HAP-1 (cell line): ENCODE results near the gene TFAP2A.

ENCODE experiments used
- DNase-seq, 2 experiments: peaks; one replicate each; pipeline ENCODE4 v3.0.0-alpha.2; 2016 to 2020; ENCODE audit warnings: low spot score in 2 of 2
- H3K27me3 ChIP-seq: fragments of 250-450 bp; sonication (Bioruptor Pico); 2 replicates; pipeline ENCODE4 v1.5.1; 2020; ENCODE audit warnings: low read depth, mild to moderate bottlenecking, moderate library complexity
- H3K36me3 ChIP-seq: fragments of 250-450 bp; sonication (Bioruptor Pico); replicated peaks from 2 replicates; pipeline ENCODE4 v1.5.1; 2020; ENCODE audit warnings: mild to moderate bottlenecking
- H3K4me1 ChIP-seq: fragments of 250-450 bp; sonication (Bioruptor Pico); 2 replicates; pipeline ENCODE4 v1.5.1; 2020; ENCODE audit warnings: mild to moderate bottlenecking
- H3K4me3 ChIP-seq: fragments of 250-450 bp; sonication (Bioruptor Pico); 2 replicates; pipeline ENCODE4 v1.5.1; 2020; ENCODE audit warnings: mild to moderate bottlenecking, moderate library complexity
- H3K9me3 ChIP-seq: fragments of 250-450 bp; sonication (Bioruptor Pico); 2 replicates; pipeline ENCODE4 v1.5.1; 2020; ENCODE audit warnings: mild to moderate bottlenecking, moderate library complexity
- in situ Hi-C: fragments of 300-500 bp; cut with MboI; formaldehyde crosslinking; loops from 3 replicates; pipeline ENCODE4 v1.14.3; 2020; ENCODE audit warnings: low sequenced_read_pairs, inconsistent platforms, mixed read lengths

TFAP2A gene

DNA sequence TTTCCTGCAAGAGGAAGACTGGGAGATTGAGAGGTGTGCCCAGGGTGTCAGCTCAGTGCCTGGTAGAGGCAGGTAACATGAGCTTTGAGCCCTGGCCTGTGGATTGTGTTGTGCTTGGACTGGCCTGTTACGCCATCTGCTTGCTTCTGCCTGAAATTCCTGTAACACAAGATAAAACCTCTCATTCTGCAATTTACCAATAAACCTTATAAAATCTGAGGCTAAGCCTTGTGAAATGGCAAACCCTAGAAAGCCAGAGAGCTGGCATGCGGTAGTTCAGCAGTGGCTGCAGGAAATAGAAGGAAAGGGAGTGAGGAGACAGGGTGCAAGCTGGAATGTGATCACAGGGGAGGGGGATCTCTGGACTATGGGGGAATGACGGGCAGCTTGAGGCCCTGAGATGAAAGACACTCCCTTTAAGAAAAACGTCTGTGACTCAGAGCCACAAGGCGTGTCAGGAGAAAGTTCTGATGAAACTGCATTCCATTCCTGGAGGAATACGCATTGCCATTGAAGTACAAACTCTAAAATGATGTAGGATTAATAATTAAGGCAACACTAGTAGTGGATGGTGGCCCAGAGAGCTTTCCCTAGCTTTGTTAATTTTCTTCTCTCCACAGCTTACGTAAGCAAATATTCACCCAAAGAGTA, 26.3 kb upstream of the TFAP2A start:
- H3K9me3 ChIP-seq = no peaks in the 10 kb centered on the region; the same call in 1 of the 2 replicates
- DNase-seq = no peak
- H3K4me1 ChIP-seq = no peaks in the 10 kb centered on the region
- H3K36me3 ChIP-seq = no peaks in the 10 kb centered on the region
- in situ Hi-C loops = loop anchor here (25.0 kb wide), 2 partner anchors 904 to 1454 kb away; no protein-coding TSS in a partner anchor
- no peak overlapping the region for H3K4me3 ChIP-seq
- no peaks in the 10 kb centered on the region for H3K27me3 ChIP-seq

- Histone ChIP-seq H3K36me3 (no peaks in the 10 kb centered on the region), H3K27me3 (no peaks in the 10 kb centered on the region), H3K4me3 (no peak overlapping the region), H3K4me1 (peaks cover 6% of the 10 kb centered on the region), H3K9me3 (no peaks in the 10 kb centered on the region; the same call in 1 of the 2 replicates)
- no peak for DNase-seq
- in situ Hi-C loops = loop anchor here (25.0 kb wide), 2 partner anchors 901 to 1451 kb away; no protein-coding TSS in a partner anchor
Observed at GRCh38 chr6:10437891-10438290, 23.0 kb upstream of the TFAP2A start.

- DNase-seq = no peak
- H3K9me3 ChIP-seq = no peaks in the 10 kb centered on the region
- in situ Hi-C loops = loop anchor here (25.0 kb wide), 2 partner anchors 897 to 1447 kb away; no protein-coding TSS in a partner anchor
- no peaks in the 10 kb centered on the region for H3K27me3 ChIP-seq
- H3K4me1 ChIP-seq = peaks cover 12% of the 10 kb centered on the region
- H3K4me3 ChIP-seq = no peak overlapping the region
- no peaks in the 10 kb centered on the region for H3K36me3 ChIP-seq
Observed at GRCh38 chr6:10434235-10434634, 19.4 kb upstream of the TFAP2A start.

- H3K36me3 ChIP-seq = no peaks in the 10 kb centered on the region
- in situ Hi-C loops = loop anchor here (25.0 kb wide), 2 partner anchors 896 to 1446 kb away; no protein-coding TSS in a partner anchor
- no peaks in the 10 kb centered on the region for H3K27me3 ChIP-seq
- DNase-seq = no peak
- H3K4me1 ChIP-seq = peaks cover 12% of the 10 kb centered on the region
- H3K9me3 ChIP-seq = no peaks in the 10 kb centered on the region
- no peak overlapping the region for H3K4me3 ChIP-seq
Observed at GRCh38 chr6:10433322-10433721, 18.4 kb upstream of the TFAP2A start.

GRCh38 chr6:10431423-10432164, 16.7 kb upstream of the TFAP2A start:
- DNase-seq = no peak

DNA sequence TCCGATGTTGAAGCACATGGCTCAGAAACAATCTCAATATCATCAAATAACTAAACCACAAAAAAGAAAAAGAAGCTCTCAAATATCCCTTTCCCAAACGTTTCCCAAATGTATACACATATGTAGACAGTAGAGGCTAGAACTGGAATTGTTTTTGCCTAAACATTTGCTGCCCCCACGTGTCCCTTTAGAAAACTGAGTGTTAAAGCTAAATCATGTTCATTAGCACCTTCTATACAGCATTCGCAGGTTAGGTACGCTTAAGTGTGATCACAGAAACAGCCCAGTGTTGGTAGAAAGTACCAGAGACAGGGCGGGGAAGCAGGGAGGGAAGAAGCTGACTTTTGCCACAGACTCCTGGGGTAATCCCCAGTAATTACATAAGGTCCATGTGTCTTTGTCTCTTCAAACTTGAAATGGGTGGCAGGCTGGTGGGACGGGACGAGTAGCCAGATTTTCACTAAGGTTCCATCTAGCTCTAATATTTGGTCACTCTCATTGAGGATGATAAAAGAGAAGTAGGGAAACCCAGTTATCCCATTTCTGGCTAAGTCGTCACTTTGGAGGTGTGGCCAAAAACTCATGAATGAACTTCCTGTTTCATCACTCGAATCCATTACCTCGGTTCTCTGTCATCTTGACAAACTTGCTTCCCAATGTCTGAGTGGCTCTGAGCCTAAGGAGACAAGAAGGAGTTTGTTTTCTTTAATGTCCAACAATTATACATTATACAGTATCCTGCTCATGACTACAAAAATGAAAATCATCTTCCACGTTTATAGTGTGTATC, 15.0 kb upstream of the TFAP2A start:
- no peak overlapping the region; the same call in 1 of the 2 replicates for H3K4me3 ChIP-seq
- H3K4me1 ChIP-seq = peaks cover 11% of the 10 kb centered on the region
- no peaks in the 10 kb centered on the region for H3K9me3 ChIP-seq
- DNase-seq = peak; percentile 58 to 61
- no peaks in the 10 kb centered on the region for H3K36me3 ChIP-seq
- no peaks in the 10 kb centered on the region for H3K27me3 ChIP-seq
- in situ Hi-C loops = loop anchor here (25.0 kb wide), 2 partner anchors 893 to 1443 kb away; no protein-coding TSS in a partner anchor

More at GRCh38 chr6:10431423-10432164, 16.7 kb upstream of the TFAP2A start:
- Histone ChIP-seq H3K27me3 (no peaks in the 10 kb centered on the region), H3K9me3 (no peaks in the 10 kb centered on the region), H3K4me1 (peaks cover 12% of the 10 kb centered on the region), H3K36me3 (no peaks in the 10 kb centered on the region), H3K4me3 (no peak overlapping the region)
- in situ Hi-C loops = loop anchor here (25.0 kb wide), 2 partner anchors 894 to 1444 kb away; no protein-coding TSS in a partner anchor

DNA sequence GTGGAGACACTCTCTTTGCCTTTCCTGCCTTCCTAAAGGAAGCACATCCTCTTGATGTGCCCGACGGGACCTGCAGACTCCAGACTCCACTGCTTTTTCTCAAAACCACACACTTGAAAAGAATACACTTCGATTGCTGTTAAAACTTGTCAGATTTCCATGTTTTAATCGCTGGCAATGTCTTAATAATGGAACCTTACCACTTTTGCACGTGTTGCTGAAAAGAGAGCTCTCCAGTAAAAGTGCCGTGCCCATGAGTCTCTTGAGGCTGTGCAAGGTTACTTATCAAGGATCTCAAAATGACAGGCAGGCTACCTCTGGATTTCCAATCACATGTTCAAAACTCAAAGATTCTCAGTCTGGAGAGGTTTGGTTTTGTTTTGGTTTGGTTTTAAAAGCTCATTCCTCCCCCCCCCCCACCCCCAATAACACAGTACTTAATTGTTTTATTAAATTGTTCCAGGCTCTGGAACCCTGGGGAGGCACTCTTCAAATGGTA, 12.0 kb upstream of the TFAP2A start:
- in situ Hi-C loops = loop anchor here (25.0 kb wide), 2 partner anchors 890 to 1440 kb away; no protein-coding TSS in a partner anchor
- Histone ChIP-seq H3K27me3 (no peaks in the 10 kb centered on the region), H3K4me3 (no peak overlapping the region)

DNA sequence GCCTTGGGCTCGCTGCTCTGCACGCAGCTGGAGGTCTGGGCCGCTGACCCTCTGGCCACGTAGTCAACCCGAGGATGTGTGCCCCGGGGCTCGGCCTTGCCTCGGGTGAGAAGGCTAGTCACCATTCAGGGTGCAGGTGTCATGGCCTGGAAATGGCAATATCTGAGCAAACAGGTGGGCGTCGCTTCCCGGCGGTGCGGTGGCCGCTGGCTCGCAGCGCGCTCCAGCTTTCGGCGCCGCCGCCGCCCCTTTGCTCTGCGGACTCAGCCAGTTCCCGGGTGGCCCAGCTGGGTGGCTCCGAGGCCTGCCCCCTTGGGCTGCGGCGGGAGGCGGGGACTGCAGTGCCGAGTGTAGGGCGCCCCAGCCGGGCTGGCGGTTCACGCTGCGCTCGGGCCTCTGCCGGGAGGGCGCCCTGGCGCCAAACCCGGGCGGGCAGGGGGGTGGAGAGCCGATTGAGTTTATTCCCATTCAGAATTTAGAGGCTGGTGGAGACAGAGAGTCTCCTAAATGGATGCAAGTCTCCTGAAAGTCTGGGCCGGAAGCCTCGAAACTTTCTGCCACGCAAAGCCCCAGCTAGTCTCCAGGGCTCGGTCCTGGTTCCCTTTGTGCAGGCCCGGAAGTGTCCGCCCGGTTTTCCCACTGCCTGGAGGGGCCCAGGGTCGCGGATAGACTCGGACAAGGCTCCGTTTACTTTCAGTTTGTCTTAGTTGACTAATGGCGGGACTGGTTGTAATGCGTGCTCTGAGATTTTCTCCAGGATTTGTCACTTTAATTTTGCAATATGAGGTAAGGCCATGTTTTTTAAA, 11.3 kb upstream of the TFAP2A start:
- in situ Hi-C loops = loop anchor here (25.0 kb wide), 2 partner anchors 889 to 1439 kb away; no protein-coding TSS in a partner anchor
- peaks cover 6% of the 10 kb centered on the region for H3K4me1 ChIP-seq
- H3K9me3 ChIP-seq = no peaks in the 10 kb centered on the region
- H3K4me3 ChIP-seq = no peak overlapping the region
- no peaks in the 10 kb centered on the region for H3K36me3 ChIP-seq
- no peaks in the 10 kb centered on the region for H3K27me3 ChIP-seq
- no peak for DNase-seq

More for the DNA sequence above, 12.0 kb upstream of the TFAP2A start:
- Histone ChIP-seq H3K36me3 (no peaks in the 10 kb centered on the region), H3K9me3 (no peaks in the 10 kb centered on the region), H3K4me1 (peaks cover 6% of the 10 kb centered on the region)
- DNase-seq = no peak

DNA sequence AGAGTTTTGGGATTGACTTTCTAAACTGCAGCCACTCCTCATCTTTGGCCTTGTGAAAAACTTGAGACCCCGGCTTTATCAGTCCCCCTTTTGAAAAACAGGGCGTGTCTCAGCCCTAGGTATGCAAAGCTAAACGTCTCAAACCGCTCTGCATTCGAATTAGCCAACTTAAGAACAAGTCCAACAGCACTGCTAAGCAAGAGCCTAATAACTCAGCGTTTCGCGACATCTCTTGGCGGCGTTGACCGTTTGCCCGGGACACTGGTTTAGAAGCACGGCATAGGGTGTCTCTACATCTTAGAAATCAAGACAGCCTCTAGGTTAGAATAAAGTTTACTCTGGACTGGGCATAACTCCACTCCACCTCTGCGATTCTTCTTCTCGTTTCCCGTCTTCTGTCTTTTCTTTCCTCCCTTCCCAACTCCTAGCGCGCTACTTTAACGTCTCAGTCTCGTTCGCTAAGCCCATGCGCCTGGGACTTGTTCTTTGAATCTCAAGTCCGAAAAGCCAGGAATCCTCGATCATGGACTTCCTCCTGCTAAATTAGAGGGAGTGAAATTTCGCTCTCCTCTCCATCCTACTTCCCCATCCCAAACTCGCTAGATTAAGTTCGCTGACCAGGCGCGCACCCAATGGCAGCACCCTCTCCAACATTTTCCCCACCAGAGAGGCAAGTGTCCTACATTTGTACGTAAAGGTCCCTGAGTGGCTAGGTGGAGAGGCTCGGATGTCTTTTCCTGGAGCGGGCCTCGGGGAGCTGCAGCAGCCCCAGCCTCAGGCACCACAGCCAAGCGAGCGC, 10.5 kb upstream of the TFAP2A start:
- in situ Hi-C loops = loop anchor here (25.0 kb wide), 2 partner anchors 888 to 1438 kb away; no protein-coding TSS in a partner anchor
- DNase-seq = no peak
- H3K27me3 ChIP-seq = no peaks in the 10 kb centered on the region

DNA sequence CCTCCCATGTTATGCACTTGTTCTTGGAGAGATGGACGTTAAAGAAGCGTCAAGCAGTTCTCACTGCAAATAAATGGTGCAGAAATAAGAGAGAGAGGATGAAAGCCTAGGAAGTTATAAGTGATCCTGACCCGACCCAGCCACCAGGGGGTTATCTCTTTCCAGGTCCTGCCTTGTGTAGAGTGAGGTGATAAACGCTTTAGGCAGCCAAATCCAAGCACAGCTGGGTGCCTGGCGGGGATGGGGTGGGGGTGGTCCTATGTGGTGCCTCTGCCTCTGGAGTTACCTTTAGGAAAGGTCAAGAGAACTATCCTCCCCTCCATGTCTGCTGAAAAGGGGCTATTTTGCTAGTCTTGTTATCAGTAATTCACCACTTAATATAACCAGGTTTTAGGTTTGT, 9.2 kb upstream of the TFAP2A start:
- Histone ChIP-seq H3K27me3 (no peaks in the 10 kb centered on the region), H3K4me1 (no peaks in the 10 kb centered on the region), H3K4me3 (no peak overlapping the region), H3K9me3 (no peaks in the 10 kb centered on the region), H3K36me3 (no peaks in the 10 kb centered on the region)
- DNase-seq = no peak
- in situ Hi-C loops = no loop called here

More for the DNA sequence above, 10.5 kb upstream of the TFAP2A start:
- no peaks in the 10 kb centered on the region for H3K9me3 ChIP-seq
- H3K36me3 ChIP-seq = no peaks in the 10 kb centered on the region
- H3K4me1 ChIP-seq = peaks cover 6% of the 10 kb centered on the region
- no peak overlapping the region for H3K4me3 ChIP-seq

- H3K27me3 ChIP-seq = no peaks in the 10 kb centered on the region
- H3K9me3 ChIP-seq = no peaks in the 10 kb centered on the region
- no peaks in the 10 kb centered on the region for H3K4me1 ChIP-seq
- H3K36me3 ChIP-seq = no peaks in the 10 kb centered on the region
- in situ Hi-C loops = no loop called here
- no peak overlapping the region for H3K4me3 ChIP-seq
- no peak for DNase-seq
Observed at GRCh38 chr6:10422737-10423034, 7.8 kb upstream of the TFAP2A start.
